Right forelimb (tissue), 1 donor: ENCODE results near the gene AGFG1.

Experiments used
- DNase-seq: peaks from one replicate; pipeline ENCODE4 v3.0.0-alpha.2; 2018

The AGFG1 gene, protein sequence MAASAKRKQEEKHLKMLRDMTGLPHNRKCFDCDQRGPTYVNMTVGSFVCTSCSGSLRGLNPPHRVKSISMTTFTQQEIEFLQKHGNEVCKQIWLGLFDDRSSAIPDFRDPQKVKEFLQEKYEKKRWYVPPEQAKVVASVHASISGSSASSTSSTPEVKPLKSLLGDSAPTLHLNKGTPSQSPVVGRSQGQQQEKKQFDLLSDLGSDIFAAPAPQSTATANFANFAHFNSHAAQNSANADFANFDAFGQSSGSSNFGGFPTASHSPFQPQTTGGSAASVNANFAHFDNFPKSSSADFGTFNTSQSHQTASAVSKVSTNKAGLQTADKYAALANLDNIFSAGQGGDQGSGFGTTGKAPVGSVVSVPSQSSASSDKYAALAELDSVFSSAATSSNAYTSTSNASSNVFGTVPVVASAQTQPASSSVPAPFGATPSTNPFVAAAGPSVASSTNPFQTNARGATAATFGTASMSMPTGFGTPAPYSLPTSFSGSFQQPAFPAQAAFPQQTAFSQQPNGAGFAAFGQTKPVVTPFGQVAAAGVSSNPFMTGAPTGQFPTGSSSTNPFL

DNA sequence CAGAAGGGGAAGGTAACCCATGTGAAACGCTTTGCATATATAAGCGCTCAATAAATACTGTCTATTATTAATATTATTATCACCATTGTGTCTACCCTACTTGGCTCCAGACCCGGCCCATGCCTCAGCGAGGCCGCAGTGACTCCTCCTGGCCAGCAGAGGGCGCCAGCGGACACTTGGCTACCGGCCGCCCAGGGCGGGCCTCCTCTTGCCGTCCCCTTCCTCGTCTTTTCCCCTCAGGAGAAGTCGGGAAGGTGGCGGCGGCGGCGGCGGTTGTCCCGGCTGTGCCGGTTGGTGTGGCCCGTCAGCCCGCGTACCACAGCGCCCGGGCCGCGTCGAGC, at the start of gene AGFG1:
Gene AGFG1, plus strand, starts transcription at position 233 of the 341 bp plus-strand sequence. CDS start 266 bp downstream, outside the sequence.
- peak; percentile 93 for DNase-seq

DNA sequence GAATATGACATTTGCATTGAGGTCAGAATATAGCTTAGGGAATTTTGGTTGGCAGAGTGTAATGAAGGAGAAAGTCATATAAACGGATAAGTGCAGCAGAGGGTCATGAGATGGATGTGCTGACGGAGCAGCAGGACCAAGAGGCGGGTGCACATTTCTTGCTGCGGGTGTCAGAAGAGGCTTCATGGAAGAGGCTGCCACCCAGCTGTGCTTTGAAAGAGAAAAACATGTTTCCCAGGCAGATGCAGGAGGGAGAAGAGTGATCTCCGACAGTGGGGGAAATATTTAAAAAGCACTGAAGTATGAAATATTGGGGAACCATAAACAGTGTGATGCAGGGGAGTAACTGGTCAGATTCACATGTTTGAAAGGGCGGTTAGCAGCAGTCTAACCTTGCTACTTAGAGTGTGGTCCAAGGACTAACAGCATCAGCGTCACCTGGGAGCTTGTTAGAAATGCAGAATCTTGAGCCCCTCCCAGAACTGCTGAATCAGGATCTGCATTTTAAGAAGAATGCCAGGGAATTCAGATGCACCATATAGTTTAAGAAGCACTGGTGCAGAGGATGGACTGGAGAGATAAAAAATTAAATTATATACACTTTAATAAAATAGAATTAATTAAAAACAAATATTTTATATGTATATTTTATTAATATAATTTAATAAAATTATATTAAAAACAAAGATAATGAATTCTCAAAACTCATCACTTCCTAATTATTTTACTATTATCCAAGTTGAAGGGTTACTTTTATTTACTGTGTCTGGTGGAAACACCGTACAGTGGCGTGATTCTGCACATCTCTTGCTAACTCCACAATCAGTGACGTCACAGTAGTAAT, 48.1 kb upstream of the AGFG1 start:
- no peak for DNase-seq

DNA sequence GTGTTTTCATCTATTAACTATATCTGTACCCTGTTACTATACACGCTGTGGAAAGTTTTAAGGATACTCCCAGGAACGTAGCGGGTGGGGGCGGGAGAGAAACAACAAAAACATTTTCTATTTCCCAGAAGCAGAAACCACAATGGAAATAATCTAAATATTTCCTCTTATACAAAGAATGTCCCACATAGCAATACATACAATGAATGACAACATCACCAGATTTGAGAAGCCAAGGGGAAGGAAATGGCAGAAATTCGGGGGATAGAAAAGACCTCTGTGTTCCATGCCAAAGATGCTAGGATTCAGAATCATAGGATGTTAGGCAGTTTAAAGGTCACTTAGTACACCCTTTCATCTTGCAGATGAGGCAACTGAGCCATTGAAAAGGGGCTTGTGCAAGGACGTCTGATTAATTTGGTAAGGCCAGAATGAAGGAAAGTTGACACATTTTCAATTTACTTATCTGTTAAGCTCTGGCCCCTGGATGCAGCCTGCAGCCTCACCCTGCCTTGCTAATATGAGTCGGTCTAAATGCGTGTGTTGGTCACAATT, 43.1 kb upstream of the AGFG1 start:
- no peak for DNase-seq

DNA sequence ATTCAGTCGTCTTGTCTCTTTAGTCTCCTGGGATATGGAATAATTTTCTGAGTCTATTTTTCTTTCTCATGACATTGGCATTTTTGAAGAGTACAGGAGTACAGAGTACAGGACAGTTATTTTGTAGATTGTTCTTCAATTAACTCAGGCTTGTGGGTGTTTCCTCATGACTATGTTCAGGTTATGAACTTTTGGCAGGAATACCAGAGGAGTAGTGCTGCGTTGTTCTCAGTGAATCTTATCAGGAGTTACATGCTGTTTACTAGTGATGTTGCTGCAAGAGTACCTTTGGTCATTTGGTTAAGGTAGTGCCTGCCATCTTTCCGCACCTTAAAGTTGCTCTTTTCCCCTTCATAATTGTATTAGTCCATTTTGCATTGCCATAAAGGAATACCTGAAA, 41.3 kb upstream of the AGFG1 start:
- DNase-seq, result no peak

DNA sequence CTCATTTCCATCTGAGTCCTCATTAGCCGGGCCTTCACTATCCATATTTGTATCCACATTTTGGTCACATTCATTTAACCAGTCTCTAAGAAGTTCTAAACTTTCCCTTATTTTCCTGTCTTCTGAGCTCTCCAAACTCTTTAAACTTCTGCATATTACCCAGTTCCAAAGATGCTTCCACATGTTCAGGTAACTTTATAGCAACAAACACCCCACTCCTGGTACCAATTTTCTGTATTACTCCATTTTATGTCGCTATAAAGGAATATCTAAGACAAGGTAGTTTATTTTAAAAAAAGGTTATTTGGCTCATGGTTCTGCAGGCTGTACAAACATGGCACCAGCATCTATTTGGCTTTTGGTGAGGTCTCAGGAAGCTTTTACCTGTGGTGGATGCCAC, 38.8 kb upstream of the AGFG1 start:
- DNase-seq, result no peak

DNA sequence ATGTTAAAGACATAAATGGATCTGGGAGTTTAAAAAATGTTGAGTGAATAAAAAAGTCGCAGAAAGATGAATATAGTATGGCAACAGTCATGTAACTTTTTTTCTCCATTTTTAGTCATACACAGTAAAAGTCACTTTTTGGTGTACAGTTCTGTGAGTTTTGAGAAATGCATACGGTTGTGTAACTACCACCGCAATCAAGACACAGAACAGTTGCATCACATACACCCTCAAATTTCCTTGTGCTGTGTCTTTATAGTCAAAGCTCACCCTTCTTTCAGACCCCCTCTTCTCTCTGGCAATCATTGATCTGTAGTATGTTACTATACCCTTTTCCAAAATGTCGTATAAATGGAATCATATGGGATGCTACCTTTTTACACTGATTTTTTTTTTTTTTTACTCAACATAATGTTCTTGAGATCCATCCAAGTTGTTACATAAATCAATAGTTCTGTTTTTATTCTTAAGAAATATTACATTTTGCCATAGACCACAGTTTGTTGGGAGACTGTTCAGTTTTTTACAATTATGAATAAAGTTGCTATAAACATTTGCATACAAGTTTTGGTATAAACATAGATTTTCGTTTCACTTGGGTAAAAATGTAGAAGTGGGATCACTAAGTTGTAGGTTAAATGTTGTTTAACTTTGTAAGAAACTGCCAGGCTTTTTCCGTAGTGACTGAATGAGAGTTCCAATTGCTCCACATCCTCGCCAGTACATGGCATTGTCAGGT, 35.4 kb upstream of the AGFG1 start:
- DNase-seq, result no peak

DNA sequence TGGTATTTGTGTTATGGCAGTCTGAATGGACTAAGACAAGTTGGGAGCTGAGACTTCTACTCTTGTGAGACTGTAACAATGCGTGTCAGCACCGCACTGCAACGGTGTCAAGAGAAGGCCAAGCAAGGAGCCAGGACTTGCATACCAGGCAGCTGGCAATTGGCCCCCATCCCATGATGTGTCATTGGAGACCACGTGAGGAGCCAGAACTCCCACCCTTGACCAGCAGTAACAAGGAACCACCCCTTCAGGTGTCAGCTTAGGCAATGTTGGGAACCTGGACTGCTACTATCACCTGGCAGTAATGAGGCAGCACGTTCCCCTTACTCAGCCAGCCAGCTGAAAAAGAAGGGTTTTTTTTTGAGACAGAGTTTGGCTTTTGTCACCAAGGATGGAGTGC, 32.7 kb upstream of the AGFG1 start:
- DNase-seq, result no peak

GRCh38 chr2:227442639-227443038, 29.3 kb upstream of the AGFG1 start:
- no peak for DNase-seq

DNA sequence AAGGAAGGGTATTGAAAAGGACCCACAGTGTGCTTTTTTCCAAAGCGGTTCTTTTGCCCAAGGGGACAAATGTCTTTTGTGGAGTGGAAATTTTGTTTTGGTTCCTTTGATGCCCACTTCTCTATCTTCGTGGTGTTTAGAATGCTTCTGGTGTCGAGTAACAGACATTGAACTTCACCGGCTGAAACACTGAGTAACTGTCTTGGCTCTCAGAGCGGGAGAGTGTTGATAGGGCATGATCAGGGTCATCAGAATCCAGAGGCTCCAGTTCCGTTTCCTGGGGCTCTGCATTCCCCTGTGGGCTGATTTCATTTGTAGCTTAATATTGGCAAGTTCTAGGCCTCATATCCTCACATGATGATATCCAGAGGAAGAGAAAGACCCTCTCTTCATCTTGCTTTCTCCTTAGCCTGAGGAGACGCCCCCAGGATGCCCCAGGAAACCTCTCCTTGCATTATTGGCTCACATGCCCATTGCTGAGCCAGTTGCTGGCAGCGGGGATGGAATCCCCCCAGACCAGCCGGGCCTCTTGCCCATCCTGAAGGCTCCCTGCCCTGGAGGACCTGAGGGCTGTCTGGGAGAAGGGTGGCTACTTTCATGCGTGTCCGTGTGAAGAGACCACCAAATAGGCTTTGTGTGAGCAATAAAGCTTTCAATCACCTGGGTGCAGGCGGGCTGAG, 27.9 kb upstream of the AGFG1 start:
- no peak for DNase-seq

GRCh38 chr2:227447606-227448005, 24.4 kb upstream of the AGFG1 start:
- no peak for DNase-seq

DNA sequence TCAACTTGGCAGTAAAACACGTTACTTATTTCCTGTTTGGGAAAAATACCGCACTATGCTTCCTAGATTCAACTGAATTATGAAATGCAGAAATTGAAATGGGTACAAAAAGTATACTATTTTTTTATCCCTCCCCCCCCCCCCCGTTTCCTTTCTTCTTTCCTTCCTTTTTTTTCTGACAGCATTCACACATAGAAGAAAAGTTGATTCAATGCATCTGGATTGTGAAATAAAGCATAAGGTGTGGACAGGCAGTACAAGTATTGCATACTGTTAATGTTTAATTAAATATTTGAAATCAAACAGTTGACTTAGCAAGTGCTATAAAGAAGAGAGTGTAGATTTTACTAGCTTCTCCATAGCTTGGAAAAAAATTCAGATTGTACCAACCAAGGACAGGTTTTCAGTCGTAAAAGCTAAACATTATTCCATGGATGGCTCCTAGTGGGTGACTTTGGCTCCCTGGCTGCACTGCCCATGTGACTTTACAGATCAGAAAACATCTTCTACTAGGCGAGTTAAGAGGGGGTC, 21.6 kb upstream of the AGFG1 start:
- DNase-seq, result no peak

- no peak for DNase-seq
Measured at GRCh38 chr2:227450926-227451654, 20.9 kb upstream of the AGFG1 start.

GRCh38 chr2:227451655-227451992, 20.3 kb upstream of the AGFG1 start:
- no peak for DNase-seq

DNA sequence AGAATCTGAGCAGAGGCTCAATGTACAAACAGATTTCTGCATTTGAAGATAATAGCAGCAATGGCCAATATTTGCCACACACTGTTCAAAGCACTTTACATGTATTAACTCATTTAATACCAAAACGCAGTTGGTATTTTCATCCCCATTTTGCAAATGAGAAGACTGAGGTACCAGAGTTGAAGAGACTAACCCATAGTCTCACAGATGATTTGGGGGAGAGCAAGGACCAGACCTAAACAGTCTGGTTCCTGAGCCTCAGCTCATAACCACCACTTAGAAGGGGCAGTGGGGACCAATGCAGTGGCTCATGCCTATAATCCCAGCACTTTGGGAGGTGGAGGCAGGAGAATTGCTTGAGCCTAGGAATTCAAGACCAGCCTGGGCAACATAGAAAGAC, 18.1 kb upstream of the AGFG1 start:
- DNase-seq, result no peak

- no peak for DNase-seq
Measured at GRCh38 chr2:227454323-227454860, 17.6 kb upstream of the AGFG1 start.

- DNase-seq, result no peak
Measured at GRCh38 chr2:227455200-227455599, 16.8 kb upstream of the AGFG1 start.

GRCh38 chr2:227456102-227456501, 15.9 kb upstream of the AGFG1 start:
- no peak for DNase-seq

- DNase-seq, result no peak
Measured at GRCh38 chr2:227456772-227457171, 15.2 kb upstream of the AGFG1 start.

- DNase-seq, result no peak
Measured at GRCh38 chr2:227460070-227460485, 11.9 kb upstream of the AGFG1 start.

DNA sequence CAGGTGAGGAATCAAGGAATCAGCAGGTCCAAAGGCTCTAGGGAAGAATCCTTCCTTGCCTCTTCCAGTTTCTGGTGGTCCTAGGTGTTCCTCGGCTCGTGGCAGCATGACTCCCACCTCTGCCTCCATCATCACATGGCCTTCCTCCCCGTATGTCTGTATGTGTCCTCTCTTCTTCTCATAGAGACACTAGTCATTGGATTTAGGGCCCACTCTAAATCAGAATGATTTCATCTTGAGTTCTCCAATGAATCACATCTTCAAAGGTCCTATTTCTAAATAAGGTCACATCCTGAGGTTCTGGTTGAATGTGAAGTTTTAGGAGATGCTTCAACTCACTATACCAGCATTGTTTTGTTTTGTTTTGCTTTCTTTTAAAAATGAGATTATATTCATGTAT, 11.1 kb upstream of the AGFG1 start:
- no peak for DNase-seq
